Heart left ventricle (tissue), 16 donors: ENCODE measurements around the gene RGS17. TPM values are rescaled to one million over a fixed set of nuclear protein-coding genes. Genes with fewer than 3 reads are reported as not detected.

ENCODE experiments used
- ATAC-seq, 4 donors: fragments of 200-7000 bp; cut with Tn5 transposase; one replicate each; pipeline ENCODE4 v1.9.1; 2020 to 2022; ENCODE audit warnings: moderate library complexity in 4 of 4, mild to moderate bottlenecking in 3 of 4, moderate number of reproducible peaks in 1 of 4
- DNase-seq, 5 donors: peaks; one replicate each; pipeline ENCODE4 v3.0.0-alpha.2; 2020
- H3K27ac ChIP-seq, 12 donors: fragments of 200-600 bp; sonication (generic) in 4 of 12; one replicate each; pipeline versions ENCODE4 v1.5.0 to v1.8.0; 2016 to 2022; ENCODE audit warnings: mild to moderate bottlenecking in 2 of 12
- H3K27me3 ChIP-seq, 9 donors: fragments of 200-600 bp; sonication (generic) in 2 of 9; one replicate each; pipeline versions ENCODE4 v1.5.1 to v1.8.0; 2016 to 2022; ENCODE audit warnings: mild to moderate bottlenecking in 3 of 9
- H3K36me3 ChIP-seq, 9 donors: fragments of 200-600 bp; sonication (generic) in 2 of 9; one replicate each; pipeline versions ENCODE4 v1.5.0 to v1.8.0; 2018 to 2022; ENCODE audit warnings: mild to moderate bottlenecking in 2 of 9
- H3K4me1 ChIP-seq, 12 donors: fragments of 200-600 bp; sonication (generic) in 4 of 12; one replicate each; pipeline versions ENCODE4 v1.5.0 to v1.8.0; 2016 to 2022; ENCODE audit warnings: mild to moderate bottlenecking in 3 of 12
- H3K4me3 ChIP-seq, 12 donors: fragments of 200-600 bp; sonication (generic) in 4 of 12; one replicate each; pipeline versions ENCODE4 v1.5.0 to v1.8.0; 2017 to 2022; ENCODE audit warnings: mild to moderate bottlenecking in 9 of 12, moderate library complexity in 4 of 12
- H3K9me3 ChIP-seq, 12 donors: fragments of 200-600 bp; sonication (generic) in 4 of 12; one replicate each; pipeline versions ENCODE4 v1.5.0 to v1.8.0; 2016 to 2022; ENCODE audit warnings: mild to moderate bottlenecking in 1 of 12
- POLR2A ChIP-seq, 2 donors: fragments of 450-650 bp; IDR thresholded peaks; one replicate each; pipeline ENCODE4 v1.6.1; 2017; ENCODE audit warnings: antibody characterized with exemption in 2 of 2, mild to moderate bottlenecking in 2 of 2, moderate library complexity in 2 of 2
- WGBS, 4 donors: extraction: QIAGEN DNeasy Blood & Tissue Kit in 2 of 4; methylation state at CpG; one replicate each; pipeline versions ENCODE4 v1.1.5 to v1.1.7; 2013 to 2018; 5-methylcytosine and 5-hydroxymethylcytosine counted together
- intact Hi-C, 10 donors: fragments of 100-400 bp; cut with DNase I; formaldehyde crosslinking; loops; one replicate each; pipeline versions ENCODE4 v1.11.1 to v1.14.2; 2022
- polyA plus RNA-seq, 2 donors: library from polyadenylated mRNA; stranded (reverse); fragments of 200-250 nt; gene quantifications; one replicate each; pipeline ENCODE4 v1.2.3, GENCODE V29; 2013
- total RNA-seq, 9 donors: library from RNA; depleted of rRNA in 2 of 9; stranded (reverse); fragments of >200 nt in 2 of 9; fragmentation: NEBNext Ultra II Directional in 3 of 9; extraction: Animal tissue kit (Norgen Biotek cat#: 25700) in 3 of 9; gene quantifications; one replicate each; pipeline versions ENCODE4 v1.1.0 to v1.2.4, GENCODE V29; 2016 to 2023
- TF ChIP-seq, protein P1 (sequence below), 12 donors: fragments of 200-600 bp; sonication (generic) in 4 of 12; IDR thresholded peaks; one replicate each; pipeline versions ENCODE4 v1.5.0 to v1.8.0; 2018 to 2022; ENCODE audit warnings: antibody characterized with exemption in 12 of 12, mild to moderate bottlenecking in 5 of 12
- donor health status: ischemic (EF 13 %, LVEDD 7.1; RV severe dilation, severe dysfunction).
- donor health status: healthy with polysubstance abuse.
- donor health status: DM: no; HTN: yes; CAD: no.
- donor health status: DM: no; HTN: no; CAD: no.
- donor health status: ischemic (EF 25% LVEDD 6.9; RV normal size, moderate dysfunction).
- donor health status: ischemic (EF 25% LVEDD 5.7; RV mildly dilated, moderate dysfunction).
- donor health status: healthy.
- donor health status: DM: yes; HTN: yes; CAD: no.
- donor health status: ischemic (EF 35%, LVEDD 5.7; RV mildly dilated, moderate dysfunction).
- donor health status: nonischemic (EF 11% LVEDD 7.7; RV severe dilation, severe dysfunction).
- donor health status: DM: yes; HTN: yes; CAD: no.
- donor health status: PGD.
- donor health status: ischemic (EF 29% LVEDD 5.4; RV normal size, mild dysfunction).
- donor health status: nonischemic (EF 23%, LVEDD 6.1; RV moderate dilation, normal function).

The RGS17 gene
- total and polyA plus RNA-seq, 11 donors, result under 0.01 to 0.53 (median 0.19) TPM; not detected in 1

GRCh38 chr6:152981219-152981618, 149.9 kb downstream of the RGS17 start:
- 31 to 53% (median 47%) methylated on average over 2 of the region's 2 CpGs for WGBS, 4 donors
- H3K27me3 ChIP-seq, result no peaks in the 10 kb centered on the region
- intact Hi-C loops, result loop anchor here in 1 of 10 donors (5.0 kb wide), 1 partner anchor 1589 kb away; the partner anchor contains the start of gene ZBTB2
- no peaks in the 10 kb centered on the region for H3K9me3 ChIP-seq
- peaks cover 4 to 55% (median 21%) of the 10 kb centered on the region in 12 donors for H3K4me1 ChIP-seq
- H3K27ac ChIP-seq, result no peak overlapping the region
- DNase-seq (no peak), ATAC-seq (no peak)
- TF ChIP-seq, protein P1, sequence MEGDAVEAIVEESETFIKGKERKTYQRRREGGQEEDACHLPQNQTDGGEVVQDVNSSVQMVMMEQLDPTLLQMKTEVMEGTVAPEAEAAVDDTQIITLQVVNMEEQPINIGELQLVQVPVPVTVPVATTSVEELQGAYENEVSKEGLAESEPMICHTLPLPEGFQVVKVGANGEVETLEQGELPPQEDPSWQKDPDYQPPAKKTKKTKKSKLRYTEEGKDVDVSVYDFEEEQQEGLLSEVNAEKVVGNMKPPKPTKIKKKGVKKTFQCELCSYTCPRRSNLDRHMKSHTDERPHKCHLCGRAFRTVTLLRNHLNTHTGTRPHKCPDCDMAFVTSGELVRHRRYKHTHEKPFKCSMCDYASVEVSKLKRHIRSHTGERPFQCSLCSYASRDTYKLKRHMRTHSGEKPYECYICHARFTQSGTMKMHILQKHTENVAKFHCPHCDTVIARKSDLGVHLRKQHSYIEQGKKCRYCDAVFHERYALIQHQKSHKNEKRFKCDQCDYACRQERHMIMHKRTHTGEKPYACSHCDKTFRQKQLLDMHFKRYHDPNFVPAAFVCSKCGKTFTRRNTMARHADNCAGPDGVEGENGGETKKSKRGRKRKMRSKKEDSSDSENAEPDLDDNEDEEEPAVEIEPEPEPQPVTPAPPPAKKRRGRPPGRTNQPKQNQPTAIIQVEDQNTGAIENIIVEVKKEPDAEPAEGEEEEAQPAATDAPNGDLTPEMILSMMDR (IDR thresholded peaks at IDR 0.05), result no peak
- no peak for TF ChIP-seq POLR2A (IDR thresholded peaks at IDR 0.05)
- H3K4me3 ChIP-seq, result peak overlapping the region in 1 of 12 donors; percentile 71
- H3K36me3 ChIP-seq, result peaks cover 0 to 3% (median 0%) of the 10 kb centered on the region in 9 donors

GRCh38 chr6:152980656-152981055, 150.4 kb downstream of the RGS17 start:
- ATAC-seq (no peak), DNase-seq (no peak)
- no peaks in the 10 kb centered on the region for H3K36me3 ChIP-seq
- TF ChIP-seq, protein P1 (IDR thresholded peaks at IDR 0.05), result no peak
- TF ChIP-seq POLR2A (IDR thresholded peaks at IDR 0.05), result no peak
- peaks cover 4 to 61% (median 21%) of the 10 kb centered on the region in 12 donors for H3K4me1 ChIP-seq
- H3K27ac ChIP-seq, result no peak overlapping the region
- peak overlapping the region in 1 of 12 donors; percentile 71 for H3K4me3 ChIP-seq
- 61 to 83% (median 71%) methylated on average over 1 of the region's 1 CpG for WGBS, 4 donors
- no peaks in the 10 kb centered on the region for H3K9me3 ChIP-seq
- no peaks in the 10 kb centered on the region for H3K27me3 ChIP-seq
- intact Hi-C loops, result loop anchor here in 1 of 10 donors (5.0 kb wide), 1 partner anchor 1588 kb away; the partner anchor contains the start of gene ZBTB2

DNA sequence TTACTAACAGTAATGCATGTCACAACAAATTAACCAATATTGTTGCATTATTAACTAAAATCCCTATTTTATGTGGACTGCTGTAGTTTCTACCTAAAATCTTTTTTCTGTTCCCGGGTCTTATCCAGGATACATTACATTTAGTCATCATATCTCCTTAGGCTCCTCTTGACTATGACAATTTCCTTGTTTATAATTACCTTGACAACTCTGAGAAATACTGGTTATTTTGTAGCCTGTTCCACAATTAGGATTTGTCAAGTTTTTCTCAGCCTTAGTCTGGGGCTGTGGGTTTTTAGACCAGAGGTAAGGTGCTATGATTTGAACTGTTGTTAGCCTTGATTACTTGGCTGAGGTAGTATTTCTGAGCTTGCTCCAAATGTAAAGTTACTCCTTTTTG, 152.0 kb downstream of the RGS17 start:
- no peak for DNase-seq
- Histone ChIP-seq H3K4me1 (peaks cover 4 to 60% (median 12%) of the 10 kb centered on the region in 12 donors), H3K9me3 (no peaks in the 10 kb centered on the region), H3K4me3 (no peak overlapping the region), H3K36me3 (peaks cover 0 to 13% (median 8%) of the 10 kb centered on the region in 9 donors), H3K27ac (no peak overlapping the region), H3K27me3 (no peaks in the 10 kb centered on the region)
- 65 to 80% (median 77%) methylated on average over 1 of the region's 1 CpG for WGBS, 4 donors
- intact Hi-C loops, result no loop called here
- no peak for TF ChIP-seq POLR2A (IDR thresholded peaks at IDR 0.05)
- TF ChIP-seq, protein P1 (IDR thresholded peaks at IDR 0.05), result no peak
- ATAC-seq, result no peak

- intact Hi-C loops, result no loop called here
- Histone ChIP-seq H3K27me3 (no peaks in the 10 kb centered on the region), H3K36me3 (peaks cover 0 to 22% (median 14%) of the 10 kb centered on the region in 9 donors), H3K4me3 (no peak overlapping the region), H3K4me1 (peaks cover 4 to 60% (median 10%) of the 10 kb centered on the region in 12 donors), H3K9me3 (no peaks in the 10 kb centered on the region), H3K27ac (no peak overlapping the region)
- WGBS, 4 donors, result 44 to 61% (median 56%) methylated on average over 3 of the region's 3 CpGs
- TF ChIP-seq, protein P1 (IDR thresholded peaks at IDR 0.05), result no peak
- TF ChIP-seq POLR2A (IDR thresholded peaks at IDR 0.05), result no peak
- ATAC-seq (no peak), DNase-seq (no peak)
Measured at GRCh38 chr6:152978058-152978457, 153.0 kb downstream of the RGS17 start.
